Hepatic stellate cell (primary cell): ENCODE measurements around the gene CNST.
A peak's percentile ranks its signal among the peaks of the same experiment; 100 is the strongest.

Source experiments
- DNase-seq: peaks from one replicate; pipeline ENCODE4 v3.0.0; 2011; ENCODE audit warnings: low spot score

CNST gene, protein sequence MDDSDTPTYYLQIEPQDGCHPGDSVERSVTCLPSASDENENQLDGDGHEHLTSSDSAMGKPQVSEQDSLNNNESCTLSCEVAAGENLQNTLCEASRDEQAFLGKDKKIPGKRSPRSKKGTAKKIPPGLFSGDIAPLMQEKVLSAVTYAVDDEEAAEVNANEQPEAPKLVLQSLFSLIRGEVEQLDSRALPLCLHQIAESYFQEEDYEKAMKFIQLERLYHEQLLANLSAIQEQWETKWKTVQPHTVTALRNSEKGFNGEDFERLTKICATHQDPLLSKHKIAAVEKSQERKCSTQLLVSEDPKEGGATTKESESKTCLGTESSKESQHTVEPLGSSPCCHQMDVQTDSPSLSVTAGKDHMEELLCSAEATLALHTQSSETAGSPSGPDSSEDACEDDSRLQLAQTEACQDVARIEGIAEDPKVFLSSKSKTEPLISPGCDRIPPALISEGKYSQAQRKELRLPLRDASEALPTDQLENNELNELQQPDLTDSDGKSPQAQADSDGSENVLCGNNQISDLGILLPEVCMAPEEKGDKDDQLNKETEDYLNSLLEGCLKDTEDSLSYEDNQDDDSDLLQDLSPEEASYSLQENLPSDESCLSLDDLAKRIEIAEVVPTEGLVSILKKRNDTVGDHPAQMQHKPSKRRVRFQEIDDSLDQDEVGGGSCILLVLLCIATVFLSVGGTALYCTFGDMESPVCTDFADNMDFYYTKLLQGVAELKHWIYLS

DNA sequence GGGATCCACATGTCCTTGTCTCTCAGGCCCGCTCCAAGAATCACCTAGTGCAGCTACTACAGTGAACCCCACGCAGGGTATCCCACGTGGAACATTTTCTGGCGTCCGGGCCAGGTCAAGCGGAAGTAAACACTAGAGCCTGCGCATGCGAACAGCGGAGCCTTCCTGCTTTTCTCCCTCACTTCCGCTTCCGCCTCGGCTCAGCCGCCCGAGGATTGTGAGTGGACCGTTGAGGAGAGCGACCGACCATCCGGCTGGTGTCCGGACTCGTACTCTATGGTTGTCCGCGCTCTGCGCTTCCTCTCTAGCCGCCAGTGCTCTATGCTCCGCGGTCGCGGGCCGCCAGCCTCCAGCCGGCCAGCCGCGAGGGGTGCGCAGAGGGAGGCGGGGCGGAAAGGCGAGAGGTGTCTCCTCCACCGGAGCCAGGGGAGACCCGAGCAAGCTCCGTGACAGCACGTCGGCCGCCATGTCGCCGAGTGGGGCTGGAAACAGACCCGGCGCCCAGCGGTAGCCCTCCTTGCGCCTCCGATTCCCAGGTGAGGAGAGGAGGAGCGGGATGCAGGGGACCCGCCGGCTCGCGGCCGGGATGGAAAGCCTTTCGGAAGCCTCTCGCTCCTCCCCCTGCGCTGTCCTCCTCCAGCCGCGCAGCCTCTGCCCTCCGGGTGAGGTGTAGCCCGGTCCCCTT is at the start of gene CNST, which contains the start of gene TFB2M:
Gene CNST (plus strand): TSS at position 329 of the 685 bp plus-strand sequence. CDS start 25,107 bp downstream, outside the sequence.
Gene TFB2M (minus strand): TSS at position 134 of the 685 bp plus-strand sequence. CDS start 123 bp downstream, at position 11.
- DNase-seq = peak; percentile 94

DNA sequence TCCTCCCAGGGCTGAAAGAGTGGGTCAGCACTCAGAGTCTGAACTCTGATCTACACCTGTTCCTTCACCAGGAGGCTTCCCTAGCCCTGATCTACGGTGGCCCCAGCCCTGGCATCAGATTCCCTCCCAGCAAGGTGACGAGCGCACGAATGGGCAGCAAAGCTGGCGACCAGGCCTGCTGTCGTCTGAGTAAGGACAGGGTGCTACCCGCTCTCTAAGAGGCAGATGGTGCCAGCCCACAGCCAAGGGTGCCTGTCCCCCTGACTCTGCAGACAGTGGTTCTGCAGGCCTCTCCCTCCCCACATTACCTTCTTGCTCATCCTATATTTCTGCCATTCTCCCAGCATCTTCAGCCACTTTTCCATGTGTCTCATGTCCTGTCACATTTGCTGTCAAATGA is 48.9 kb upstream of the CNST start:
- DNase-seq = no peak

DNA sequence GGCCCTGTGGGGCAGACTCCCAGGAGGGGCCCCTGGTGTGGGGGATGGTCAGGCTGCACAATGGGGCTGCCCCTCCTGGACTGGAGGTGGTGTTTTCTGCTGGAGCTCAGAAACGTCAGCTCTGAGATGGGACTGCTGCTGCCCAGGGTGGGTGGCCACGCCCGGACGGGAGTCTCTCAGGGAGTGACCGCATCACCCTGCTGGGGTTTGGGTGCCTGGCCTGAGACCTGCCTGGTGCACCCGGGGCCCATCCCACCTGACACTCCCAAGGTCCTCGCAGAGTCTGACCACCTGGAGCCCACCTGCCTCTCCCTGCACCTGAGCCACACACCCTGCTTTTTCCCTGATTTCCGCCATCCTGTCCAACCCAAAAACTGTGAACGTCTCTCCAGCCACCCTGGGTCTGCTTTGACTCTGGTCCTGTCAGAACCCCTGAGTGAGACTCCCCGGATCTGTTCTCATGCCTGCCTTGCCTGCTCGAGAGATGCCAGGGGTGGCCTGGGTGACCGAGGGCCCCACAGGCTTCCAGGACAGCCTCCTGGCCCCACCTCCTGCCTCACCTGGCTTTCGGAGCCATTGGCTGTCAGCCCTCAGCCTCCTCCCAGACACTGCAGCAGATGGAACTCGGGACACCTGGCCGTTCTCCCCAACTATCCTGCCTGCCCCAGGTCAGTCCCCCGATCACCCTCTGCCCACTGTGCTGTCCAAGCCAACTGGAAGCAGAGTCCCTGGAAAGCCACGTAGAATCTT is 47.6 kb upstream of the CNST start:
- no peak for DNase-seq

DNA sequence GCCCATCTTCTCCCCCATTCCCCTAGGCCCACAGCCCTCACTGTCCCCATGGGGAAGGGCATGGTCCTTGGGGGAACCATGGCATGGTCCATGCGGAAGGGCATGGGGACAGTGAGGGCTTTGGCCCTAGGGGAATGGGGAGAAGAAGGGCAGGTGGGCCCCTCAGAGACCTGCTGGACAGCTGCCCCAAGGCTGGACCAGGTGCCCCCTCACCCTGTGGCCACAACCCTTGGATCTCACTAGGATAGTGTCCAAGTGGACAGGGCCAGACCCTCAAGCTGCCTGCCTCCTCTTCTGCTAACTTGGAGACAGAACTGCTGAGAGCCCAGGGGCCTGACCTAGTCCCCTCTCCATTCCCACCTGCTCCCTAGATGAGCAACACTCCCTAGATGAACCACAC is 46.7 kb upstream of the CNST start:
- no peak for DNase-seq

DNA sequence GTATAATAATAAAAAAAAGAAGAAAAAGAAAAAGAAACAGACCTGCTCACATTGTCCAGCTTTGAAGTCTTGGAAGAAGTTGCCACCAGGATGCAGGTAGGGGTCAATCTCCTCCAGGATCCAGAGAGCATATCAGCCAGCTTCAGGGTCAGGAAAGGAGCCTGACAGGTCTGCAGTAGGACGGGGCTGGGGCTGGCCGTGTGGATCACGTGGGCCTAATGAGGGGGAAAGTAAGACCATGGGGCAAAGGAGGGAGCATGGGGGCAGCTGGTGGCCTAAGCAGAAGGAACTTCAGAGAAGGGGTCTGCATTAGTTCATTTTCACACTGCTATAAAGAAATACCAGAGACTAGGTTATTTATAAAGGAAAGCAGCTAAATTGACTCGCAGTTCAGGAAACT is 39.9 kb upstream of the CNST start:
- no peak for DNase-seq

DNA sequence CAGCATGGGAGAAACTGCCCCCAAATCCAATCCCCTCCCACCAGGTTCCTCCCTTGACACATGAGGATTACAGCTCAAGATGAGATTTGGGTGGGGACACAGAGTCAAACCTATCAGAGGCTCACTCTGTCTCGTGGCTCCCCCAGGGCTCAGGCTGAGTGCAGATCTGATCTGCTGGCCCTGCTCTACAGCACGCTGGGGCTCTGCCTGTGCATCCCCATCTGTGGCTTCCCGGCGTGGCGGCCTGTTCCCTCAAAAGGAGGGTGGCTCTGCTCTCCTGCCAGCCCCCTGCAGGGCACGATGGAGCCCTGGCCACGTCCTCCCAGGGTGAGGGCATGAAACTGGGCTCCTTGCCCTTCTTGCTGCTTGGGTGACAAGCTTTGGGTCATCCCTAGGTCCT is 39.3 kb upstream of the CNST start:
- DNase-seq = no peak

DNA sequence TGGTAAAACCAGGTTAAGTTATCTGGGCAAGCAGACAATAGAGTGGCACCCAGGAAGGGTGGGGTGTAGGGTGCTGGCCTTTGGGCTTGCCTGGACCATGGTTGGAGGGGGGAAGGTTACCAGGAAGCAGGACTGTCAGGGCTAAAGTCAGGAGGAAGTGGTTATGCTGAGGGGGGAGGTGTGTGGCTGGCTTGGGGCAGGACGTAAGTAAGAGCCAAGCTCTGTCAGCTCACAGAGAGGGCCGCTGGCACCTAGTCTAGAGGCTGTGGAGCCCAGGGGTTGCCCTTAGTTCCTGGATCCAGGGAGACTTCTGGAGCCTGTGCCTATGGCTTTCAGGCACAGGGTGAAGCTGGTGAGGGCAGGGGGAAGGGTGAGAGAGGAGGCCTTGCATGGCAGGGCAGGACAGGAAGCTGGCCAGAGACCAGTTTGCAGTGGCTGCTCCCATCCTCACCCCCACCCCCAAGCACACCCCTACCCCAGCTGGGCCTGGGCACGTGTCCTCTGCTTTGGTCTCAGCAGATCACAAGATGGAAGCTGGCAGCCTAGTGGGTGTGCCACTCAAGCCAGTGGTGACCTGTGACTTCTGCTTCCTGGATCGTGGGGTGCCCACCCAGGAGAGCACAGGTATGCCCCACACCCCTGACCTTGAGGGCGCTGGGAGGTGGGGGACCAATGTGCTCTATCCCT is 38.7 kb upstream of the CNST start:
- DNase-seq = no peak

DNA sequence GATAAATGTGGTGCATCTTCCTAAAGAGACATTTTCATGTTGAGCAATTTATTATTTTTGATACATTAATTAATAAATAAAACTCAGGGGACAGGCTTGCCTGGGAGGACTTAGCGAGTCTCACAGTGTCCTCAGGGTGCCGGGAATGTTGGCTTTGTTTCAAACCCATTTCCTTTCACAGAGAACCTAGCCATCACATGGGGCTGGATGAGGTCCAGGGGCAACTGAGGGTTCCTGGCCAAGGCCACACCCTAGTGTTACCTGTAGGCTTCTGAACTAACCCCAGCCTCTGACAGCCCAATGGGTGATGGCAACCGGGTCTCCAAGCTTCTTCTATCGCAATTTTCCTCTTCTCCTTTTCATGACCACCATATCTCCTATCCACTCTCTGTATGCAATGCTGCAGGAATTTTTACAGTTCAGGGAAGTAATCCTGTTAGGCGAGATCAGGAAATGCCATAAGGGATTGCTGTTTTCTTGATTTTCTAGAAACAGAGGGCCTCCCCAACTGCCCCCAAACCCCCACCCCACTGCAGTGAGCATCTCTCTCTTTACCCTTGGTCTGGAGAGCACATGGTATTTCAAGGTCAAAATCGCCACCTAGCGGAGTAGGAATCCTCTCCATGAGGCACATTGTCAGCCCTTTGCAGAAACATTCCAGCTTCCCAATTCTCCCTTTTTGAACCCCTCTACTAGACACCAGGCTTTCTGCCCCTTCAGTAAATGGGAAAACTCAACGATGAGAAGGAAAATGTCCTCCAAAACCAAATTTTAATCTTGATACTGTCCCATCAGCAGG is 37.1 kb upstream of the CNST start:
- no peak for DNase-seq

DNA sequence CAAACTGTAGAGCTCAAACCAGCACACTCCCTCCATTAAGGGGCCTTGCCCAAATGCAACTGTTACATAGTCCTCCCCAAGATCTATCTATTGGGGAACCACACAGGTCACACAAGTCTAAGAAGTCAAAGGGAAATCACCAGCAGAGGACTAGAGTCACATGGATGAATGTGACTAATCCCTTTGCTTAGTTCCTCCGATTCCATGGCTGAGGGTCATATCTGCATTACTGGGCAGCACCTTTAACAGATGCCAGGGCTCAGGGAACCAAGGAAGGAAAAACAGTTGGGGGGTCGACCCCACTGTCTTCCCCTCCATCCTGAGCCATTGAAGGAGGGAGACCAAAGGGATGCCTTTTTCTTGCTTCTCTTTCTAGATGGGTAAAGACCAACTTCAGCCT is 35.8 kb upstream of the CNST start:
- DNase-seq = no peak

DNA sequence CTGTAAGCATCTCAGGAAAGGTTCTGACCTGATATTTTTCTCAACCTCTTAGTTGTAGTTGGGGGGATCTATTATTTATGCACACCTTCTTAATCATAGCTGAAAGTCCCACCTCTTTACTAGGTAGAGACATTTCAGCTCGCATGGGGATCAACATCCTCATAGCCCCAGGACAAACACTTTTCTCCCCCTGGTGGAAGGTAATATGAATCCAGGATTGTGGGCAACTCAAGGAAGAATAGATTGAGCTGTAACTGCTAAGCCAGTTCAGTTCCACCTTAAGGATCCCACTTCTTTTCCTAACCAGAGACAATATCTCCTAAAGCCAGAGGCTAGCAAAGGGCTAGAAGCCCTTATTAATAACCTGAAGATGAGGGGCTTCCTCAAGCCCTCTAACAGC is 33.7 kb upstream of the CNST start:
- DNase-seq = no peak

DNA sequence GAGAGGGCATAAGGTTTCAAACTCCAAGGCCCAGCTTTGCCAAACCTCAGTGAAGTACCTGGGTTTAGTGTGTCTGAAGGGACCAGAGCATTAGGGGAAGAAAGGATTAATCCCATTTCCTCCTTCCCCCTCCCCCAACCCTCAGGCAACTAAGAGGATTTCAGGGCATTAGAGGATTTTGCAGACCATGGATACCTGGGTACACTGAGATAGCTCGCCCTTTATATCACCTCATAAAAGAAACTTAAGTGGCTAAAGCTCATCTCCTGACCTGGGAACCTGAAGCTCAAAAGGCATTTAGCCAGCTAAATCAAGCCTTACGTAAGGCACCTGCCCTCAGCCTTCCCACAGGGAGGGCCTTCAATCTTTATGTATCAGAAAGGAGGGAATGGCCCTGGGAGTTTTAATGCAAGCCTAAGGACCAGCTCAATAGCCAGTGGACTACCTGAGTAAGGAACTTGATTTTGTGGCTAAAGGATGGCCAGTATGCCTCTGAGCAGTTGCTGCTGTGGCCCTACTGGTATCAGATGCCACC is 32.8 kb upstream of the CNST start:
- no peak for DNase-seq

DNA sequence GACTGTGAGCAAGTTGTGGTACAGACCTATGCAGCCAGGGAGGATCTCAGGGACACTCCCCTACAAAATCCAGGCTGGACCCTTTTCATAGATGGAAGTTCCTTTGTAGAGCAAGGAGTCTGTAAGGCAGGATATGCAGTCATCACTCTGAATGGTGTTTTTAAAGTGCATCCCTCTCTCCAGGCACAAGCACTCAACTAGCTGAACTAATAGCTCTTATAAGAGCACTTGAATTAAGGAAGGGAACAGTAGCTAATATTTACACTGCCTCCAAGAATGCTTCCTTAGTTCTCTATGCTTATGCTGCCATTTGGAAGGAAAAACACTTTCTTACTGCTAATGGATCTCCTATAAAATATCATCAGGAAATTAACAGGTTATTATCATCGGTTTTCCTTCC is 32.1 kb upstream of the CNST start:
- DNase-seq = no peak

DNA sequence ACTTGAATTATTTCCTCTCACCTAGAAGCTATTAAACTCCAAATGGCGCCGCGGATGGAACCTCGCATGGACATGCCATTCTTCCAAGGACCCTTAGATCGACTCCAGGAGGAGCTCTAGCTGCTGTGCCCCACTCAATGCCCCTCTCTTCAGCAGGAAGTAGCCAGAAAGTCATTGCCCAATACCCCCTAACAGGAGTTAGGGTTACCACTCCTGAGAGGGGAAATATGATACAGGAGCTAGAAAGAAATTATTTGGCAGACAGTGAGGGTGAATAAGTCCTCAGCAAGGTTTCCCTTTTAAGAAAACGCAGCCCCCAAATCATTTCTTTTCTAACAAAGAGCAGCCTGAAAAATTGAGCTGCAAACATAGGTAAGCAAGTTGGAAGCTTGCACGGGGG is 28.8 kb upstream of the CNST start:
- no peak for DNase-seq

DNA sequence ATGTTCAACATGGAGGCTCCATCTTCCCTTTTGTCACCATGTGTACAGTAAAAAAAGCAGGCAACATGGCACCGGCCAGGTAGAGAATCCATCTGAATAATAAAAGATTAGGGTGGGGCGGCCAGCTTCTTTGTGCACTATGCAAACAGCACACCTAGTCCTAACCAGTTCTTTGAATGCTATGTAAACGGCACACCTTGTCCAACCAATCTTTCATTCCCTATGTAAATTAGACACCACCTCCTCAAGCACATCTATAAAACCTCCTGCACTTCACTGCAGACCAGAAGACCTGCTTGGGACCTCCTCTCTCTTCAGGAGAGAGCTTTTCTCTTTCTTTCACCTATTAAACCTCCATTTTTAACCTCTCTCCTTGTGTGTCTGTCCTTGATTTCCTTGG is 28.4 kb upstream of the CNST start:
- no peak for DNase-seq

DNA sequence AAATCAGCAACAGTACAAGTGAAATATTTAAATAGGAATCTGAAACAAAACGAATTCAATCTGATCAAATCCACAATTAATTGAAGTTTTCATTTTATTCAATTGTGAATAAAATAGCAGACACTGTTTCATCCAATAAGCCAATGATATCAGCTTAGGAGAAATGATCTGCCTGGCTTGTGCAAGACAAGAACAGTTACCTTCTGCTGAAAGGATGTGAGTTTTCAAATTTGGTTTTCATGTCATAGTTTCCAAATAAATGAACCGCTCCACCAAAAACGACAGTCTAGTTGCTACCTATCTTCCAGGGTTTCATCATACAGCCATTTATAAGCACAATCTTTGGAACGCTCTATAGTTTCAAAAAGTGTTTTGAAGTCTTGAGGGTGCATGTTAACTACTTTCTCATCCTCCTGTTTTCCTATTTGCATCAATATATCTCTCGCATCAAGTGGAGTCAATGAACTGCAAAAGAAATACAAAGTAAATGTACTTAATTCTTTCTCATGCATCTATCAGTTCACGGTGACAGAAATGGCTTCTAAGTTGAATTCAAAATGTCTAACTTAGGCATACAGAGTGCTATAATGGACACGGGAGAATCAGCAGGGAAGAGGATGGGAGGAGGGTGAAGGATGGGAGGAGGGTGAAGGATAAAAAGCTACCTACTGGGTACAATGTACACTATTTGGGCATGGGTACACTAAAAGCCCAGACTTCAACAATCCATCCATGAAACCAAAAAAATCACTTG is 25.3 kb upstream of the CNST start:
- no peak for DNase-seq

DNA sequence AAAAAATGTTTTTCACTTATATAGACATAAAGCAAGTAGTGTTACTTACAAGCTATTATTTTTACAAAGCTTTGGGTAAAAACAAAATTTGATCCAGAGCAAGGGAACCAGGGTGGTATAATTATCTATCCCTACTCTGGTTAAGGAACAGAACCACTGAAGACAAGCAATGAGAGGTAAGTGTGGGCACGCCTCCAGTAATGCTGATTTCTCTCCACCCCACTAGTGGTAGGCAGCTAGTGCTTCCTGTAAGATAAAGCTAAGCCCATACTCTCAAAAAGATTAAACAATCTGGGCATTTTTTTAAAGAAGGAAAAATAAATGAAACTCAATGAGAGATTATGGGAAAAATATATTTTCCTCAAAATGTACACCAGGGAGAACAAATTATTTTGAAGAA is 22.3 kb upstream of the CNST start:
- no peak for DNase-seq

DNA sequence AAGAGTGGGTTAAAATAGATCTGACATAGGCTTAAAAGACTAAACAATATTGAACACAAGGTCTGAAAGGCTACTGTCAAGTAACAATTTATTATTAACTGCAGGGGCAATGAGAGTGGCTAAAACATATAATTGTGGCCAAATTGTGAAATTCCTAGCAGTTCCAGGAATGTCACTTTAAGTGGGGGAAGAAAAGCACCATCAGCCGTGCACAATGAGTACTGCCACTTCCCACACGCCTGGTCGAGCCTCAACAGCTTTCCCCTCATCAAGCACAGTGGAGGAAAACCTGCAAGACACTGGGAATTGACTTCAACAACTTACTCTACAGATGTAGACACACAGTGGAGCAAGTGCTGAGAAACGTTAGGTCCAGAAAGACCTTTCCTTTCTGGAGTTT is 16.6 kb upstream of the CNST start:
- no peak for DNase-seq

DNA sequence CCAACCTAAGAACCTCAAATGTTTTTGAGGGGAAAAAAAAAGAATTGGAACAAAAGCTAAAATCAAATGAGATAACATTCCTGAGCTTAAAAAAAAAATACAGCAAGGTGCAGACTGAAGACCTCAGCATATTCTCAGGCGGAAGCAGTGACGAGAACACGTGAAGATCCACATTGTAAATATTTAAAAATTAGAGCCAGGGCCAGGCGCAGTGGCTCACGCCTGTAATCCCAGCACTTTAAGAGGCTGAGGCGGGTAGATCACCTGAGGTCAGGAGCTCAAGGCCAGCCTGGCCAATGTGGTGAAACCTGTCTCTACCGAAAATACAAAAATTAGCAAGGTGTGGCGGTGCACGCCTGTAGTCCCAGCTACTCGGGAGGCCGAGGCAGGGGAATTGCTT is 15.9 kb upstream of the CNST start:
- DNase-seq = no peak

DNA sequence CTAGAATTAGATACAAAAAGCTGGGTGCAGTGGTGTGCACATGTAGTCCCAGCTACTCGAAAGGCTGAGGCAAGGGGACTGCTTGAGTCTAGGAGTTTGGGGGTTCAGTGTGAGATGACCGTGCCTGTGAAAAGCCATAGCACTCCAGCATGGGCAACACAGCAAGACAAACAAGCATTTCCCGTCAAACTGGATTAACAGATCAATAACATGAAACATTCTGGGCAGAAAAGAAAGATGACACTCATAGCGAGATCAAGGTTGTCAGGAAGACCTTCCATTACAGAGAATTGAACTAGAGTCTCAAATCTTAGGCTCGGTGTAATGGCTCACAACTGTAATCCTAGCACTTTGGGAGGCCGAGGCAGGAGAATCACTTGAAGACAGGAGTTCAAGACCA is 14.1 kb upstream of the CNST start:
- no peak for DNase-seq

DNA sequence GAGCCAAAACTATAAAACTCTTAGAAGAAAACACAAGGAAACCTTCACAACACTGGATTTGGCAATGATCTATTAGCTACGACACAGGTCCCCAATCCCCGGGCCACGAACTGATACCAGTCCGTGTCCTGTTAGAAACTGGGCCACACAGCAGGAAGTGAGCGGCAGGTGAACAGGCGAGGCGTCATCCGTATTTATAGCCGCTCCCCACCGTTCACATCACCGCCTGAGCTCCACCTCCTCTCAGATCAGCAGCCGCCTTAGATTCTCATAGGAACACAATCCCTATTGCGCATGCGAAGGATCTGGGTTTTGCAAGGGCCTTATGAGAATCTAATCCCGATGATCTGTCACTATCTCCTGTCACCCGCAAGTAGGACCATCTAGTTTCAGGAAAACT is 12.1 kb upstream of the CNST start:
- no peak for DNase-seq
